Right kidney (tissue), 1 donor: ENCODE results near the gene SPHK1.

Experiments
- DNase-seq: peaks from one replicate; pipeline ENCODE4 v3.0.0-alpha.2; 2016

Gene SPHK1

DNA sequence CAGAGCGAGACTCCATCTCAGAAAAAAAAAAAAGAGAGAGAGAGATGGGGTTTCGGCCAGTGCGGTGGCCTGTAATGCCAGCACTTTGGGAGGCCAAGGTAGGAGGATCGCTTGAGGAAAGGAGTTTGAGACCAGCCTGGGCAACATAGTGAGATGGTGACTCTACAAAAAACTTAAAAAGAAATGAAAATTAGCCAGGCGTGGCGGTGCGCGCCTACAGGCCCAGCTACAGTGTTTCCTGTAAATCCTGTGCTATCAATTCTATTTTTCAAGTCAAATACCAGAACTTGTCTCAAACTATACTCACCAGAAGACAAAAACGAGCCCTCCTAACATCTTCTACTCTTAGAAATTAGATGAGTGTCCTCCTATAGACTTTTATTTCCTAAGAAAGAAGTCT is 49.3 kb downstream of the SPHK1 start:
- DNase-seq, result no peak

GRCh38 chr17:76434870-76435269 is 50.5 kb downstream of the SPHK1 start:
- no peak for DNase-seq

GRCh38 chr17:76435751-76436150 is 51.3 kb downstream of the SPHK1 start:
- DNase-seq, result no peak
